NCI-H2107 treated with DMSO at 0.1 percent for 48 hours (cell line): ENCODE data around the gene CFAP299.
"Not testable (repeated sequence)": the region's sequence is repeated elsewhere in the genome, so short reads cannot be mapped to it uniquely, and the experiment has no call there.

ENCODE experiments used
- DNase-seq: peaks from one replicate; lab custom pipeline; 2025; ENCODE audit not compliant: unreplicated experiment; lab: John Stamatoyannopoulos, UW

CFAP299 gene

DNA sequence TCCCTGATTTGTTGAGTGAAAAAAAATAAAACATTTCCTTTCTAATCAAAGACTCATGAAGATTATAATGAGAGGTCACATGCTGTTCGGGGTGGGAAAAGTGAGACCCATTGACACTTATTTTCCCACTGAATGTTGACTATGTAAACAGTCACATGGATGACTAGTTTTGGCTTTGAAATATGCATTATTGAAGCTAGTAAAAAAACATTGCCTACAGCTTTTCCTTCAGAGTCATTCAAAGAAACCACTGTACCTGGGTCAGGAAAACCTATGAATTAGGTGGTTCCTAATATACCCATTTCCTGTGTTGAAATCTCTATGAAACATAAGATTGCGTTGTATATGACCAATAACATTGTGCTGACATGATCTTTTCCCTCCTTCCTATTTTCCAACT is 251.2 kb downstream of the CFAP299 start:
- no peak for DNase-seq

DNA sequence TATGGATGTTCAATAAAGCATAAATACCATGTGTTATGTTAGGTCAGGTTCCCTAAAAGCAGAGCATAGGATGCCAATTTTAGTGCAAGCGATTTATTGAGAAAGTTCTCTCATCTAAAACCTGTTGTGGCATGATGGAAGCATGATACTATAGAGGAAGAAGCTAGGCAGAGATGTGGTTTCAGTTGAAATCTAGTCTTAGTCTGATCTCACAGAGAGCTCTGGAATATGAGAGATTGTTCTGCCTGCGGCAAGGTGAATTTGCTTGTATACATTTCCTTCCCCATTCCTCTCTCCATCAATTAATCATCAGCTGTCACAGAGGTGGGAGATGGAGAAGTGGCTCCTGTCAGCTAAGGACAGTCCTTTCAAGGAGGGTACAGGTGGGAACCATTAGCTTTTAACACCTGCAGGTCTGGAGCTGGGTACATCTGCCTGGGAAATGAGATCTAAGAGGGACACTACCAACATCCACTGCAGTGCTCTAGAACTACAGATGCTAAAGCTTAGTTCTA is 252.4 kb downstream of the CFAP299 start:
- DNase-seq = no peak

DNA sequence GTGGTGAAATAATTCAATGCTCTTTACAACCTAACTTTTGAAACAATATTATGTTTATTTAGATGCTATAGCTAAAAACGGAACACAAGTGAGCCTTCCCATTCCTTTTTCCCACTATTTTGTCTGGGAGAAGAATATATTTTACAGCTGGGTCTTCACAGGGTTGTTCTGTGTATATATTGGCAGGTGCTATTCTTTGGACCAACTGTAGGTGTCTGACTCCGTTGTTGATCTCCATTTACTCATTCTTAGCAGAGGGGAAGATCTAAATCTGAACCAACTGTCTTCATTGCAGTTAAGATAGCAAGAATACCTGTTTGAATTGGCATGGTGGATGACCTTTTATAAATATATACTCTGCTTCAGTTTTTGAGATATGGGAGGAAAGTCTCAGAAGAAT is 257.4 kb downstream of the CFAP299 start:
- no peak for DNase-seq

DNA sequence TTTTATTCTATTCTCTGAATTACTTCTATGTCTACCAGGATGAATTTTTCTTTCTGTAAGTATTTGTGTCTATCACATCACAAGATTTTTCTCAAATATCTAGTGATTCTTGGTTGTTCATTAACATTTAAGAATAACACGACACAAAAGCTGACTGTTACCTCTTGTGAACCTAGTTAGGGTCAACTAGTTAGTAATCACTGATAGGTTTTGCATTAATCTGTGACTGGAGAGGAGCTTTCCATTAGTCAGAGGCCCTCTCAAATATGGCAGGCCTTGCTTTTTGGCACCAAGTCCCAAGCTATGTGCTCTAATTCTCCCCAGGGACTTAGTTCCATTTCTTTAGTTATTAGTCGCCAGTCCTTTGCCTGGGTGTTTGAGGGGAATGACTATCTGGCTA is 259.2 kb downstream of the CFAP299 start:
- no peak for DNase-seq

DNA sequence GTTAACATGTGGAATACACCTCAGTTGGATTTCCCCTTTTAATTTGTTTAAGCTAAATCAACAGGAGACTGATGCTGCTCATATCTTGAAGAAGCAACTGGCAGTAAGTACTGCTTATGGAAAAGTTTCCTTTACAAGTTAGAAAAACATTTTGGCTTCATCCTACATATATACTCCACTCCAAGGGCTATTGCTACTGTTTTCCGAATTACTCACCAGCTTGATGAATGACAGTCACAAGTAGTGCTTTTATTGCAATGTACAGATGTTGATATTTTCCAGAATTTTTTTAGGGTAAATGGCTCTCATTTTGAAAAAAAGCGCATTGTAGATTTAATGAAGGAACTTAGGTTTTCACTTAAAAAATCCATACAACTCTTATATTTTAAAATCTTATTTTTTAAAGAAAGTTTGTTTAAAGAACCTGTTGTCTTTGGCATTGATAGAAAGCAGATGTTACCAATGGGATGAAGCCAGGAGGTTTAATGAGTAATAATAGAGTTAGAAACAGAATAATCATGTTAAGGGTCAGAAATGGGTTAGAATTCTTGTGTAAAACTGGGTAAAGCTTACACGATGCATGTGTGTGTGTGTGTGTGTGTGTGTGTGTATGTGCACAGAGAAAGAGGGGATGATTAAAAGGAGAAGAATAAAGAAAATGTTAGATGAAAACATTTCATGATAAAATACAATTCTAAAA is 272.9 kb downstream of the CFAP299 start:
- no peak for DNase-seq

DNA sequence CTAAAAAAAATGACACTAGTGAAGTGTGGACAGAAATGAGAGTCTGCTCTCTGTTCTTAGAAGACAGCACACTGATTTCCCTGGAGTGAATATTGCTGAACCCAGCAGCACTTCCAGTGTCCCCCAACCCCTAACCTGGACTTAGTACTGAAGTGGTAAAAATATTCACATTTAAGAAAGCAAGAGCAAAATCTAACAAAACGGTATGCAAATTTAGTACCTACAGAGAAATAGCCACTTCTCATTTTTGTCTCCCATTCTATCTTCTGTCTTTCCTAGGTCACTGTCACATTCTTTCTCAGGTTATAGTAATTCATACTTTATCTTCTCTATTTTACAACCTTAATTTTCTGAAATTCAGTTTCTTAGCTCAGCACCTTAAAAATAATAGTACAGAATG is 274.7 kb downstream of the CFAP299 start:
- DNase-seq = no peak

DNA sequence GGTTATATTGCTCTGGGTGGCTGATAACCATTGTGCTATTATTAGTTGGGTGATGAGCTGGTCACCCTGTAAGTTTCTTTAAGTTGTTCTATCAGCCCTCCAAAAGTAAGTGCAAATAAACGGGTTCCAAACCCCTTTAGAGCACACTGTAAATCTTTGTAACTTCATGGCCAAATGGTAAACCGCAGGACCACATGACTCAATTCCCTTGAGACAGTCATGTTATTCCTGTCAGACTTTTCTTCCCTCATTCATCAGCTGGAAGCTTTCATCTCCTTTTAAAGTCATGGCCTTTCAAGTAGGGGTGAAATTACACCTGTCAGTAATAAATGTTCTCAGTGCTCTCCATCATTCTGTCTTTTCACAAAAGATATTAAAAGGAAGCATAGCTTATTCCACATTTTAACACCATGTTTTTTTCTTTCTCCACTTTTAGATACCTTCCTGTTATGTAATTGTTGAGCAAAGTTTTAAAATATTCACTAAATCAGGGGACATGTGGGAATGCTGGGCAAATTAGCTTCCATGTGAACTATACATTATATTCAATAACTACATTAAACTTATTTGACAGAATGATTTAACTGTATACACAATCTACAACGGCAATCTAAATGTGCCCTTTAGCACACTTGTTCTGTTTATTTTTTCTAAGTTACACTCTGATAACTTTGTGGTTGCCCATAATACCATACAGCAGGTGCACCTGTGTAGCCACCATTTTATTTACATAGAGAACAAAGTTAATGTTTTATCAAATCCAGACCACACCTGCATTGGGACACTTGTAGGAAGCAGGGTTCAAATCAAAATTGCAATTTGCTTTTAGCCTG is 275.5 kb downstream of the CFAP299 start:
- DNase-seq = peak; percentile 84

DNA sequence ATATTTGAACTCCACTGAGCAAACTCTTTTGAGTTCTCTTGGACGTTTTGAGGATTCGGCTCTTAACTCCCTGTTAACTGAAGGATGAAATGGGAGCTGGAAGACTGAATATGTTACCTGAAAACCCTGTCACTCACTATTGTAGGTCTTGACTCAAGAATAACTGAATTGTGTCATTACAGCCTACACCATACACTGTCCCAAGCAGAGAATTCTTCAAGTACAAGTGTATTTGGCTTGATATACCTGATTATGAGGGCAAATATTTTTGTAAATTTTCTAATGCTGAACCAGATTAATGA is 276.1 kb downstream of the CFAP299 start:
- no peak for DNase-seq

DNA sequence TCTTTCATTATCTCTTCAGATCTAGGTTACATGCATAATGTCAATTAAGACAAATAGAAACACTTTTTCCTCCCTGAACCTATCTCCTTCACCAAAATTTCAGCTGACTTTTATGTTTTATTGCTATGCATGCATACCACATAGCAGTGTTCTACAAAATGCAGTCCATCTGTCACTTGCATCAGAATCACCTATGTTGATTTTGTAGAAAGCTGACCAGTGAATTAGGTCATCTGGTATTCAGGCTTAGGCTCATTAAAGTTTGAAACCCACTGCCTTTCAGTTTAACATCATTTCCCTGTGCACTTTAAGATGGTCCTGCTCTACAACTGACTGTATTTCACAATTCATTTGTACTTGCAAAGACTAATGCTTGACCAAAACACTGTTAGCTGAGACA is 277.9 kb downstream of the CFAP299 start:
- no peak for DNase-seq

DNA sequence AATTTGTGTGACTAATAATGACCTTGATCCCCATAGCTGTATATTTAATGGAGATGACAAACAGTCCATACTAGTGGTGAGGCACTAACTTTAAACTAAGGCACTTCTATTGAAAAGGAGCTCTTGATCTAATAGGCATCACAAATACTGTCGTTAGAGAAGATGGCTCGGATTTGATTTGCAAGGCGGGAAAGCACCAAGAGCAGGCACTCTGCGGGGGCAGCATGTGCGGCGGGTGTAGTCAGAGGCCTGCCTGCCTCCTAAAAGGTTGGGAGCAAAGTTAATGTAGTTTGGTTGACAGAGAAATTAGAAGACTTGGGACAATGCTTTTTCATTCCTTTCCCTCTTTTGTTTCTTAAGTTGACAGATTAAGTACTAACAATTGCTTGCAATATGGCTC is 278.8 kb downstream of the CFAP299 start:
- no peak for DNase-seq

DNA sequence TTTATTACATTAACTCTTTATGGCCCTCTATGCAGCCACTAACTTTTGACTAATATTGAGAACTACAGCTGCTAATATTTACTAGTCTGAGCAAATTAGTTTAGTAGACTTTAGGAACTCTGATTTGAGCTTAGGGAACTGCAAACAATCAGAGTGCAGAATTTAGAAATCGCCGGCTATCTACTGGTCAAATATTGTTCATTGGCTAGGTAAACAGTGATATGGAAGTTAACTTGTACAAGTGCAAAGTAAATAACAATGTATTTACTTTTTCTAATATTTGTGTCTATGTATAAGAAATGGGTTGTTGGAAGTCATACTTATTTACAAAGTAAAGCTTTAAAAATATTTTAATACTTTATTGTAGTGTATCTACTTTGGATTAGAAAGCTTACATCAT is 279.6 kb downstream of the CFAP299 start:
- DNase-seq = no peak

DNA sequence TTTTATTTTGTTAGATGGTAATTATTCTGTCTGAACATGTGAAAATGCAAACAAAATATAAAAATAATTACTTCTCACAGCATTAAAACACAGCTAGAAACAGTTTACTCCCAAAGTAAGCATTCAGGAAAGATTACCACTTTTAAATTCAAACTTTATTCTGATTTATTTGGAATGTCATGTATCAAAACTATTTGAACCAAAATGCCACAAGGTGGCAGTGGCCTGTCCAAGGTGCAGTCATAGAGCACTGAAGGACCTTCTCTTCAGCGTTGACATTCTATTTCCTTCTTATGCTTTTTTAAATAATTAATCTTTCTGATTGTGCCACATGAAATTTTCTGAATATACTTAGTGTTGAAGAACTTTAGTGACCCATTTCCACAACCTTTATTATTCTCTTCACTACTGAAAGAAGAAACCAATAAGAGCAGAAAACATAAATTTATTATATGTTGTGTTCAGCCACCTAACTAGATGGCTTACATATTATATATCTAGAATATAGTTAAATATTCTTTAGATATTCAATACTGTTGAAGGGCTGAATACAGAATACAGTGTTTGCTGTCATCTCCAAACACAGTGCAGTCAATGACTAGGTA is 283.6 kb downstream of the CFAP299 start:
- DNase-seq = no peak

DNA sequence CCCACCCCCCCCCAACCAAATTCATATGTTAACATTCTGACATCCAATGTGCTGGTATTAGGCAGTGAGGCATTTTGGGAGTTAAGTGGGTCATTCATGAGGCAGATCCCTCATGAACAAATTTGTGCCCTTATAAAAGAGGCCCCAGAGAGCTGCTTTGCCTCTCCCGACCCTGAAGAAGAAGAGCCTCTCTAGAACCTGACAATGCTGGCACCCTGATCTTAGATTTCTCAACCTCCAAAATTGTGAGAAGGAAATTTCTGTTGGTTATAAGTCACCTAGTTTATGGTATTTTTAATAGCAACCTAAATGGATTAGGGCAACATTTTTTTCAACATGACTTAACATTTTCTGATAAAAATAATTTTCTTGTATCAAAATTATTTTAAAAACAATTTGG is 296.3 kb downstream of the CFAP299 start:
- no peak for DNase-seq

DNA sequence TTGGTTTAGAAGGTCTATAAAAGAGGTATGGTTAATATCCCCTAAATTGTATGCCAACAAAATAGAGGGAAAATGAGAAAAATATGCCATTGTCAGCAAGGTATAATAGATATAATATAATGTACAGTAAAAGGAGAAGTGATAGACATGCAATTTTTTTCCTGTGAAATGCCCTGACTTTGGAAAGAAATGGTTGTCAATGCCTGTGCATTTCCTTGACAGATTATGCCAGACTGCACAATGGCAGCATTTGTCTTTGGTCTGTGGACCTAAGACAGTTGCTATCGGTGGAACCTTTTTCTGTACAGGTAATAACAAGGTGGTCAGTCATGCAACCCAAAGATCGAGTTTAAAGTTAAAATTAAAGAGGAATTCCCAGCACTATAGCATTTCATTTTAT is 301.7 kb downstream of the CFAP299 start:
- no peak for DNase-seq

DNA sequence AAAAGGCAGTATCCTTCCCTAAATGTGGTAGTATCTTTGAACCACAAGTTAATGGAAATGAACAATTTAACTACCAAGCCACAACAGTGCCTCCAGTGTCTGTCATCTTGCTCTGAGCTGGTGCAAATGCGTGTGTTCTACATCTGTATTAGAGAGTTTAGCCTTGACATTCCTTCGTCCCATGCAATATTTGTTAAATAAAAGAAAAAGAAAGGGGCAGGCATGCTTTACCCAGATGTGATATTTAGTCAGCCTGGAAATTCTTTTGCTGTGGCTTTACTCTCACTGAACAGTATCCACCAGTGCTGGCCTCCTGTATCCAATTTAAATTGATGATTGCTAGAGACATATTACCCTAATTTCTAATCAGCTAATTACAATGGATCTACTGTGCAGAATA is 310.5 kb downstream of the CFAP299 start:
- no peak for DNase-seq

DNA sequence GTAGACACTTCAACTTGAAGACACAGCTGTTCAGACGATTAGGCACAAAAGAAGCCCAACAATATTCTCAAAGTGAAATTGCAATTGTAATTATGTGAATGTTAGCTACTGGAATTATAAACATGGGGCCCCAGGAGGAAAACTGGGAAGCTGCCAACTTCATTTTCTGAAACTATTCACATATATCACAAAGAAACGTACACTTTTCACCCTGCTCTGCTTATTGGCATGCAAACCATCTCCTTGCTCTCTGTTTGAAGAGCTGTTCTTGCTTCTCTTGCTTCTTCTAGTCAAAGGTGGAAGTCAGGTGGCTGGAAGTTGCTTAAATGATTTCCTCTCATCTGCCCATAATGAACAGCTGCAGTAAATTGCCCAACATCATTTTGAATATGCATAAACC is 320.1 kb downstream of the CFAP299 start:
- no peak for DNase-seq

DNA sequence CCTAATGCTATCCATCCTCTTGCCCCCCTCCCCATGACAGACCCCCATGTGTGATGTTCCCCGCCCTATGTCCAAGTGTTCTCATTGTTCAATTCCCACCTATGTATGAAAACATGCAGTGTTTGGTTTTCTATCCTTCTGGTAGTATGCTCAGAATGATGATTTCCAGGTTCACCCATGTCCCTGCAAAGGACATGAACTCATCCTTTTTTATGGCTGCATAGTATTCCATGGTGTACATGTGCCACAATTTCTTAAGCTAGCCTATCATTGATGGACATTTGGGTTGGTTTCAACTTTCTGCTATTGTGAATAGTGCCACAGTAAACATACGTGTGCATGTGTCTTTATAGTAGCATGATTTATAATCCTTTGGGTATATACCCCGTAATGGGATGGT is 334.6 kb downstream of the CFAP299 start:
- not testable (repeated sequence) for DNase-seq

DNA sequence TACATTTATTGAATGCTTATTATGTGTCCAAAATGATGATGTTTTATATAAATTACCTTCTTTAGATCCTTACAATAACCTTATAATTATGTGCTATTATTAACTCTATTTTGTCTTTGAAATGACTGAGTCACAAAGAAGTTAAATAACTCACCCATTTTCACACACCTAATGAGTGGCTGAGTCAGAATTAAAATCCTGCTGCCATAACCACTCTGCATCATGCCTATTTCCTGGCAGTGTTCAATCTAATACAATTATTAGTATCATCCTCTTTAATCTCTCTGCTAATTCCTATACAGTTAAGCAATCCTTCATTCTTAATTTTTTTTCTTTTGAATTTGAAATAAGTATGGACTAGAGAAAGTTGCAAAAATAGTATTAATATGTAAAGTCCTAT is 342.9 kb downstream of the CFAP299 start:
- DNase-seq = no peak

DNA sequence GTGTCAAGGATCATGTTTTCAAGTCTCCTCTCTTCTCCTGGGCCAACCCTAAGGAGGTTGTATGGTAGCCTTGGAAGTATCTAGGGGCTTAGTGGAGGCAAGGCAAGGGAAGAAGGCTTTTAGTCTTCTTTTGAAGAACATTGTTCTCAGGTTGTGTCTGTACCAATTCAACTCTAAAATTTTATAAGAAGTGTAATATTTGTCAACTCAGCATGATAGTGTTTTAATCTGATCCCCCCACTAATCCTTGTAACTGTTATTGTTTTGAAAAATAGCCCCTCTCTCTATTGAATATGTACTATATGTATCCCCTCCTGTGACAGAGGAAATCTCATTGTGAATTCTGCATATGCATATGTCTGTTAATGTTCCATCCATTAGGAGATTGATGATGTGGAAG is 345.4 kb downstream of the CFAP299 start:
- no peak for DNase-seq

DNA sequence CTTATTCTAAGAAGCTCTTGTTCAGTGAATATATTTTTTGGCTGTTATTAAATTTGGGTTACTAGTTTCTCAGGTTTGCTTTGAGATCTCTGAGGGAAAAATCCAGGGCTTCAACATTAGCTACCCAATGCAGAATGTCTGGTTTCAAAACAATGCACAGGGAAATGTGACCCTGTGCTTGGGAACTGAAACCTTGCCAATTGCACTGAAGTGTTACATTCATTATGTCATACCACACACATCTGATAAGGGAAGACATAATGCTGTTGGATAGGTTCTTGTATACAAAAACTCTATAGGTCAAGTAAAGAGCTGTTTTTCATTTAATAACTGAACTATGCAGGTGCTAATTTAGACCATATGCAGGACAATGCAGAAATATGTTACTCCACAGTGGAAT is 349.7 kb downstream of the CFAP299 start:
- peak; percentile 69 for DNase-seq

DNA sequence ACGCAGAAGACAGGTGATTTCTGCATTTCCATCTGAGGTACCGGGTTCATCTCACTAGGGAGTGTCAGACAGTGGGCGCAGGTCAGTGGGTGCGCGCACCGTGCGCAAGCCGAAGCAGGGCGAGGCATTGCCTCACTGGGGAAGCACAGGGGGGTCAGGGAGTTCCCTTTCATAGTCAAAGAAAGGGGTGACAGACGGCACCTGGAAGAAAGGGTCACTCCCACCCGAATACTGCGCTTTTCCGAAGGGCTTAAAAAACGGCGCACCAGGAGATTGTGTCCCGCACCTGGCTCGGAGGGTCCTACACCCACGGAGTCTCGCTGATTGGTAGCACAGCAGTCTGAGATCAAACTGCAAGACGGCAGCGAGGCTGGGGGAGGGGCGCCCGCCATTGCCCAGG is 352.2 kb downstream of the CFAP299 start:
- DNase-seq = not testable (repeated sequence)

DNA sequence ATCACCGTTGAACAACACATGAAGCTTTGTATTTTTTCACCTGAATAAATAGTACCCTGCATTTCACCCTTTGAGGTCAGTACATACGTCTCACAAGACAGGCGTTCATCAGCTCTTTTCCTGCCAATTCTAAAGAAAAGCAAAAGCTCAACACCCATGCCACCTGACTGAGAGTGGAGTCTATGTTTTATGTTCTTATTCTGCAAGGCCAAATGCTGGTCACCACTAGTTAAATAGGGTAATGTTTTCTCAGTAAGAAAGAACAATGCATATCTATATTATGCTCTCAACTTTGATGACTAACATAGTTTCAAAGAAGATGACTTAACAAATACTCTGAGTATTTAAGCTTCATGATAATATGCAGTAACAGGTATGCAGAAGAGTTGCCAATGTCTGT is 358.6 kb downstream of the CFAP299 start:
- no peak for DNase-seq
